Activated CD4-positive, alpha-beta memory T cell treated with anti-CD3 and anti-CD28 coated beads for 36 hours (primary cell): ENCODE results near the gene THAP2. TPM values are rescaled to one million over a fixed set of nuclear protein-coding genes. Genes with fewer than 3 reads are reported as not detected.
A peak's percentile ranks its signal among the peaks of the same experiment; 100 is the strongest.
"Not testable (repeated sequence)": the region's sequence is repeated elsewhere in the genome, so short reads cannot be mapped to it uniquely, and the experiment has no call there.

ENCODE experiments used
- CTCF ChIA-PET: fragments of 350-600 bp; sonication (Branson Sonifier 250); formaldehyde crosslinking; loops from one replicate; lab custom pipeline; 2021; ENCODE audit warnings: antibody characterized with exemption, inconsistent platforms; lab: Charles Lee
- POLR2A ChIA-PET: fragments of 350-600 bp; sonication (Branson Sonifier 250); formaldehyde crosslinking; loops from one replicate; lab custom pipeline; 2021; ENCODE audit warnings: antibody characterized with exemption; lab: Charles Lee
- DNase-seq: peaks from one replicate; pipeline ENCODE4 v3.0.0-alpha.2; 2020
- H3K27ac Mint-ChIP-seq: one replicate; pipeline ENCODE4 v1.8.0; 2021; ENCODE audit warnings: mixed read lengths
- H3K27me3 Mint-ChIP-seq: one replicate; pipeline ENCODE4 v1.8.0; 2021; ENCODE audit warnings: mixed read lengths
- H3K36me3 Mint-ChIP-seq: one replicate; pipeline ENCODE4 v1.8.0; 2021; ENCODE audit warnings: mixed read lengths
- H3K4me1 Mint-ChIP-seq: one replicate; pipeline ENCODE4 v1.8.0; 2021; ENCODE audit warnings: low read depth, mixed read lengths
- H3K4me3 Mint-ChIP-seq: one replicate; pipeline ENCODE4 v1.8.0; 2021; ENCODE audit warnings: mild to moderate bottlenecking, mixed read lengths
- H3K9me3 Mint-ChIP-seq: one replicate; pipeline ENCODE4 v1.8.0; 2021; ENCODE audit warnings: mixed read lengths
- intact Hi-C: fragments of 100-400 bp; cut with micrococcal nuclease; formaldehyde crosslinking; loops from one replicate; pipeline ENCODE4 v1.15.1; 2023
- total RNA-seq, 2 experiments: library from RNA; stranded (reverse); gene quantifications; one replicate each; pipeline ENCODE4 v1.2.3, GENCODE V29; 2021

The THAP2 gene
- total RNA-seq, 2 experiments from 2014 or later: 9.4 to 9.5 TPM

DNA sequence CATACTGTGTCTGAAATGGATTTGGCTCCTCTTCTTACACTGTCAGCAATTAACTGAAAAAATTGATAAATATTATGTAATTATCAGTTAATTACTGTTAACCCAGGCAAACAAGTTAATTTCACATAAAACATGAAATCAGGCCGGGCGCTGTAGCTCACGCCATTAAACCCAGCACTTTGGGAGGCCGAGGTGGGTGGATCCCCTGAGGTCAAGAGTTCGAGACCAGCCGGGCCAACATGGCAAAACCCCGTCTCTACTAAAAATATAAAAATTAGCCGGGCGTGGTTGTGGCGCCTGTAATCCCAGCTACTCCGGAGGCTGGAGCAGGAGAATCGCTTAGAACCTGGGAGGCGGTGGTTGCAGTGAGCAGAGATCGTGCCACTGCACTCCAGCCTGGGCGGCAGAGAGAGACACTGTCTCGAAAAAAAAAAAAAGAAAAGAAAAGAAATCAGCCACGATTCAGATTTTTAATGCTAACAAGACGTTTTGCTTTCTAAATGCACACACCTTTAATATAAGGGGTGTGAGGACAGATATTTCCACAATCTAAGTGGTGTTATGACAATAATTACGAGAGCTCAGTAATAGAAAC lies 21.3 kb downstream of the THAP2 start:
- Mint-ChIP-seq H3K4me3 (peak overlapping the region; percentile 96), H3K27me3 (no peaks in the 10 kb centered on the region), H3K9me3 (no peaks in the 10 kb centered on the region), H3K36me3 (peaks cover 1% of the 10 kb centered on the region), H3K27ac (peak overlapping the region; percentile 92), H3K4me1 (peaks cover 16% of the 10 kb centered on the region)
- DNase-seq: no peak
- CTCF ChIA-PET: interaction anchor here (0.6 to 4.7 kb wide), 8 partner anchors 18 to 192 kb away, joined by 4 to 37 read pairs (median 5); partner anchors contain the start of genes THAP2 and ZFC3H1
- intact Hi-C loops: no loop called here
- POLR2A ChIA-PET: interaction anchor here (1.2 to 4.7 kb wide), 5 partner anchors 21 to 155 kb away, joined by 3 to 132 read pairs (median 4); partner anchors contain the start of genes RAB21, TBC1D15, THAP2 and ZFC3H1

DNA sequence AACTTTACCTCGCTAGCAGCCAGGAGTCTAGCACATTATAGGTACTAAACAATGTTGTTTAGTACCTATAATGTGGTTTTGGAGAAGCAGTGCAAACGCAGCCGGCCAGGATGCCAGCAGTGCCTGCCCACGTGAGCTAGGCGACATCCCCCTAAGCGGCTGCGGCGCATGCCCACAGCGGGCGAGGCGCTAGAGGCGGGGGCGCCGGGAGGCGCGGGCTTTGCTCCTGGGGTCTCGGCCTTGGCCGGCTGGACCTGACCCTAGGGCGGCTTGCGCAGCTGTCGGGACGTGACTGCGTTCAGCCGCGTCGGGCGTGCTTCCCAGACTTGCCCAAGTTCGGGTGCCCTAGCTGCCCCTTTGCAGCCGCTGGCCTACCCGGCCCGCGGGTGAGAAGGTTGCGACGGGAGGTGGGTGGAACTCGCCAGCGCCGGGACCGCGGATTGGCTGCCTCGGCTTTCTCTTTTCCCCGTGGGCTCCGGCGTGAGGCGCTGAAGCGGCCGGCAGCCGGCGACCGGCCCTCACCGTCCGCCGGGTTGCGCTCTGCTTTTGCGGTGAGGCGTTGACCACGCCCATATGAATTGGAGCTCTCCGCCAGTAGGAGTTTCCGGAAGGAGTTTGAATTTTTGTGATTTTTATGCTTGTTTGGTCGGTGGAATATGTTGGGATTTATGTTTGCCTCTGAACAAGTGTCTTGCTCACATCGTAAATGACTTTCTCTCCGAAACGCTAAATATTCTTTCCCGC lies 22.0 kb downstream of the THAP2 start, which contains the start of gene TMEM19:
Gene TMEM19, plus strand, starts transcription at position 169 of the 744 bp plus-strand sequence. CDS start 599 bp downstream, outside the sequence.
- intact Hi-C loops: loop anchor here (1.0 to 2.0 kb wide), 6 partner anchors 22 to 252 kb away; partner anchors contain the start of genes RAB21, THAP2 and TPH2
- H3K4me3 Mint-ChIP-seq: peak within 1 kb of the TSS; percentile 96
- peaks cover 16% of the 10 kb centered on the region for H3K4me1 Mint-ChIP-seq
- peak within 1 kb of the TSS; percentile 92 for H3K27ac Mint-ChIP-seq
- no peaks in the 10 kb centered on the region for H3K27me3 Mint-ChIP-seq
- peaks cover 1% of the 10 kb centered on the region for H3K36me3 Mint-ChIP-seq
- DNase-seq: peak; percentile 87
- ChIA-PET CTCF (interaction anchor here (0.6 to 4.7 kb wide), 13 partner anchors 18 to 192 kb away, joined by 3 to 37 read pairs (median 4); partner anchors contain the start of genes RAB21, THAP2 and ZFC3H1), POLR2A (interaction anchor here (0.9 to 4.7 kb wide), 5 partner anchors 9 to 154 kb away, joined by 3 to 132 read pairs (median 4); partner anchors contain the start of genes RAB21, TBC1D15, THAP2 and ZFC3H1)
- H3K9me3 Mint-ChIP-seq: no peaks in the 10 kb centered on the region

DNA sequence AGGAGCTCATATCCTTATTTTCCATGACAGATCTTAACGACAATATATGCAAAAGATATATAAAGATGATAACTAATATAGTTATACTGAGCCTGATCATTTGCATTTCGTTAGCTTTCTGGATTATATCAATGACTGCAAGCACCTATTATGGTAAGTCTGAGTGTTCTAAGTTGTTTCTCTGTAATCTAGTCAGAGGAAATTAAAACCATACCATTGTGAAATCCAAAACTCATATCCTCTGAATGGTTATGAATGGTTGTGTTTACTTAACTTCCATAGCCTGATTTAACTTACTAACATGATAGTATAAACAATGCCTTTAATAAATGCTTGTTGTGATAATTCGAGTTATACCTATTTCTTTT lies 22.5 kb downstream of the THAP2 start:
- CTCF ChIA-PET: interaction anchor here (0.6 to 4.7 kb wide), 11 partner anchors 17 to 65 kb away, joined by 3 to 37 read pairs (median 5); partner anchors contain the start of genes THAP2 and ZFC3H1
- Mint-ChIP-seq H3K4me3 (peak overlapping the region; percentile 96), H3K4me1 (peaks cover 16% of the 10 kb centered on the region), H3K9me3 (no peaks in the 10 kb centered on the region), H3K36me3 (peaks cover 1% of the 10 kb centered on the region), H3K27me3 (no peaks in the 10 kb centered on the region), H3K27ac (peak overlapping the region; percentile 92)
- POLR2A ChIA-PET: interaction anchor here (0.9 to 4.7 kb wide), 5 partner anchors 10 to 153 kb away, joined by 3 to 132 read pairs (median 4); partner anchors contain the start of genes RAB21, TBC1D15, THAP2 and ZFC3H1
- no peak for DNase-seq
- intact Hi-C loops: loop anchor here (1.0 to 2.0 kb wide), 6 partner anchors 22 to 252 kb away; partner anchors contain the start of genes RAB21, THAP2 and TPH2

DNA sequence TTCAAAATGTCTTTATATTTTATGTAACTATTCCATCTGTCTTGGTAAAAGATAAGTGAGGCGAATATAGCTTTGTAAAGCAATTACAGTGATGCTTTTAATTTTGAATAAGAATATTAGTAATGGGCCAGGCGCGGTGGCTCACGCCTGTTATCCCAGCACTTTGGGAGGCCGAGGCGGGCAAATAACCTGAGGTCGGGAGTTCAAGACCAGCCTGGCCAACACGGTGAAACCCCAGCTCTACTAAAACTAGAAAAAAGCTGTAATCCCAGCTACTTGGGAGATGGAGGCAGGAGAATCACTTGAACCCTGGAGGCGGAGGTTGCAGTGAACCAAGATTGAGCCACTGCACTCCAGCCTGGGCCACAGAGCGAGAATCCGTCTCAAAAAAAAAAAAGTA lies 23.1 kb downstream of the THAP2 start:
- H3K9me3 Mint-ChIP-seq, DNase-seq, H3K36me3 Mint-ChIP-seq, H3K27ac Mint-ChIP-seq, H3K27me3 Mint-ChIP-seq: not testable (repeated sequence)
- Mint-ChIP-seq H3K4me1 (peaks cover 16% of the 10 kb centered on the region), H3K4me3 (peak overlapping the region; percentile 12)
- intact Hi-C loops: loop anchor here (2.0 kb wide), 2 partner anchors 60 to 154 kb away; no protein-coding TSS in a partner anchor
- ChIA-PET CTCF (interaction anchor here (0.7 to 4.7 kb wide), 6 partner anchors 17 to 61 kb away, joined by 3 to 37 read pairs (median 10); partner anchors contain the start of genes THAP2 and ZFC3H1), POLR2A (interaction anchor here (0.7 to 4.7 kb wide), 2 partner anchors 23 to 179 kb away, joined by 4 to 132 read pairs; partner anchors contain the start of genes THAP2 and ZFC3H1)

DNA sequence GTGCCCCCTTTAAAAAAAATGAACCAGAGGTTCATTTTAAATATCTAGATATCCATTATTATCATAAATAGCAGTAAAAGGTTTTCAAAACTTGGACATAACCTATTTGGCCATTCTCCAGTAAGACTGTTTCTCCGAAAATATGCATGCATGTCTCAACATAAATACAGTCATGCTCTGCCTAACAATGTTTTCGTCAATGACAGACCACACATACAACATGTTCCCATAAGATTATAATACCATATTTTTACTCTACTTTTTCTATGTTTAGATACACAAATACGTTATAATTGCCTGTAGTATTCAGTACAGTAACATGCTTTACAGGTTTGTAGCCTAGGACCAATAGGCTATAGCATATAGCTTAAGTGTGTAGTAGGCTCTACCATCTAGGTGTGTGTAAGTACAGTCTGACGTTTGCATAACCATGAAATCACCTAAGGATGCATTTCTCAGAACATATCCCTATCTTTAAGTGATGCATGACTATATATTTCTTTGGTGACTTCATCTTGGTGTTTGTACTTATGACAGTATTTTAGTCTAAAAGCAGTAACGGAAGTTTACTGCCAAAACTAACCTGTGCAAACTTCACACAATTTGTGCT lies 25.0 kb downstream of the THAP2 start:
- intact Hi-C loops: no loop called here
- Mint-ChIP-seq H3K36me3 (peaks cover 1% of the 10 kb centered on the region), H3K9me3 (no peaks in the 10 kb centered on the region), H3K4me3 (no peak overlapping the region), H3K4me1 (peaks cover 16% of the 10 kb centered on the region), H3K27ac (no peak overlapping the region), H3K27me3 (no peaks in the 10 kb centered on the region)
- CTCF ChIA-PET: no interaction called here
- POLR2A ChIA-PET: no interaction called here
- DNase-seq: no peak

DNA sequence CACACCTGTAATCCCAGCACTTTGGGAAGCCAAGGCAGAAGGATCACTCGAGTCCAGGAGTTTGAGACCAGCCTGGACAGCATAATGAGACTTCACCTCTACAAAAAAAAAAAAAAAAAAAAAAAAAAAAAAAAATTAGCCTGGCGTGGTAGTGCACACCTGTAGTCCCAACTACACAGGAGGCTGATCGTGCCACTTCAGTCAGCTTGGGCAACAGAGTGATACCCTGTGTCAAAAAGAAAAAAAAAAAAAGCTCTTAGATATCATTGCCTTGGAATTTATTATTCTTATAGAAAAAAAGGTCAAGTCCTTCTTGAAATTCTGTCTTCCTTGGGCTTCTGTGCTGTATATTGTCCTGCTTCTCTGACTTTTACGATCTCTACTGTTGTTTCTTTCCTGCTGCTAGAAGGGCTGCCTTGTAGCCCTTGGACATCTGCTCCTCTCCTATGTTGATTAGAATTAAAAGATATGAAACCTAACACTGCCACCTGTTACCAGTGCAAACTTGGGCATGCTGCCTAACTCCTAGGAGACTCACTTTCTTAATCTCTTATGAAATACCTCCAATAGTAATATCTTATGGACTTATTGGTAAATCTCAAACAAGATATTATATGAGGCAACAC lies 27.5 kb downstream of the THAP2 start:
- Mint-ChIP-seq H3K27me3 (no peaks in the 10 kb centered on the region), H3K4me3 (no peak overlapping the region), H3K27ac (no peak overlapping the region), H3K4me1 (peaks cover 15% of the 10 kb centered on the region), H3K36me3 (peaks cover 2% of the 10 kb centered on the region), H3K9me3 (no peaks in the 10 kb centered on the region)
- POLR2A ChIA-PET: no interaction called here
- intact Hi-C loops: no loop called here
- CTCF ChIA-PET: interaction anchor here (0.6 kb wide), 1 partner anchor 68 kb away, joined by 3 read pairs; no protein-coding TSS in a partner anchor
- DNase-seq: no peak

DNA sequence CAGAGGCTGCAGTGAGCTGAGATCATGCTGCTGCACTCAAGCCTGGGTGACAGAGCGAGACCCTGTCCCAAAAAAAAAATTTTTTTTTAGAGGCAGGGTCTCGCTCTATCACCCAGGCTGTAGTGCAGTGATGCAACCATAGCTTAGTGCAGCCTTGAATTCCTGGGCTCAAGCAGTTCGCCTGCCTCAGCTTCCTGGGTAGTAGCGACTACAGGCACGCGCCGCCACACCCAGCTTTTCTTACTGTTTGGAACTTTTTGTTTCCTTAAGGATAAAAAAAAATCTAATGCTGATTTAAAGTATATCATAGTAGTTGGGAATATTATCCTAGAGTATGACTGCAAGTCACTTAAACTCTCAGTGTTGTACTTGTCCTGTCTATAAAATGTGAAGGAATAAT lies 29.0 kb downstream of the THAP2 start:
- Mint-ChIP-seq H3K27me3 (no peaks in the 10 kb centered on the region), H3K4me3 (no peak overlapping the region), H3K27ac (no peak overlapping the region), H3K36me3 (peaks cover 5% of the 10 kb centered on the region), H3K9me3 (no peaks in the 10 kb centered on the region), H3K4me1 (peaks cover 8% of the 10 kb centered on the region)
- intact Hi-C loops: no loop called here
- ChIA-PET POLR2A (no interaction called here), CTCF (no interaction called here)
- DNase-seq: no peak

DNA sequence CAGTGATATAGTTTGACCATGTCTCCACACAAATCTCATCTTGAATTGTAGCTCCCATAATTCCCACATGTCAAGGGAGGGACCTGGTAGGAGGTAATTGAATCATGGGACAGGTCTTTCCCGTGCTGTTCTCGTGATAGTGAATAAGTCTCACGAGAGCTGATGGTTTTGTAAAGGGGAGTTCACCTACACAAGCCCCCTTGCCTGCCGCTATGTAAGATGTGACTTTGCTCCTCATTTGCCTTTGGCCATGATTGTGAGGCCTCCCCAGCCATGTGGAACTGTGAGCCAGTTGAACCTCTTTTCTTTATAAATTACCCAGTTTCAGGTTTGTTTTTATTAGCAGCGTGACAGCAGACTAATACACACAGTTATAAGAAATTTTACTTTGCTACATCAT lies 29.6 kb downstream of the THAP2 start:
- H3K27me3 Mint-ChIP-seq, CTCF ChIA-PET, H3K9me3 Mint-ChIP-seq: not testable (repeated sequence)

DNA sequence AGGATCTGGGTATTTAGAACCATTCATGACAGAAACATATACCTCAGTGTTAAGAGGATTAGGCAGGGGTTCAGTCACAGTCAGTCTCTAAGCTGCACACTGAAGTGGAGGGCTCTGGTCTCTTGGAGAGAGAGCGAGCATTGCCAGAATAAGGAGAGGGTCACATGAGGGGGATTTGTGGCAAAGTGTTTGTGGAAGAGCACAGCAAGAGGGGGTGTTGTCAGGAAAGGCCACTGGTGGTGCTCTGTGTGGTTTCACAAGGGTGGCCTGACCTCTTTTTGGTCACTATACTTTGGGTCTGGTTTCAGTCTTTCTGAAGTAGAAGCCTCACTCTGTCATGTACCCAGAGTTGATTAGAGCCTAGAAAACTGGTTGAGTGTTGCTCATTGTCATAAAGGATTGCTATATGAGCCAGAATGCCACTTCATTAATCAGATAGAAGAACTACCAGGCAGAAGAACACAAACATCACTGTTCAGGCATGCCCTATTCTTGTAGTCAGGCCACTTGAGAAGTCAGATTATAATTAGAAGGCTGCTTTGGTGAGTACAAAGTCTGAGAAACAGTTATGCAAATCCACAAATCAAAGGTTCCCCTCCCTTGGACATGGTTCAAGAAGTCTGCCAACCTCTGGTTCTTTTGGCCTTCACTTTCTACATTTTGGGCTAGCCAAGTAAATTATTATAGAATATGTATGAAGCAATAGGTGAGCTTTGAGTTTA lies 30.2 kb downstream of the THAP2 start:
- no peak overlapping the region for H3K4me3 Mint-ChIP-seq
- ChIA-PET CTCF (no interaction called here), POLR2A (no interaction called here)
- H3K27ac Mint-ChIP-seq: no peak overlapping the region
- no peaks in the 10 kb centered on the region for H3K9me3 Mint-ChIP-seq
- H3K27me3 Mint-ChIP-seq: no peaks in the 10 kb centered on the region
- DNase-seq: no peak
- peaks cover 3% of the 10 kb centered on the region for H3K4me1 Mint-ChIP-seq
- intact Hi-C loops: no loop called here
- H3K36me3 Mint-ChIP-seq: peaks cover 10% of the 10 kb centered on the region

More for the DNA sequence above, 29.6 kb downstream of the THAP2 start:
- DNase-seq, H3K4me1 Mint-ChIP-seq, H3K4me3 Mint-ChIP-seq, H3K36me3 Mint-ChIP-seq, POLR2A ChIA-PET, intact Hi-C loops, H3K27ac Mint-ChIP-seq: not testable (repeated sequence)

DNA sequence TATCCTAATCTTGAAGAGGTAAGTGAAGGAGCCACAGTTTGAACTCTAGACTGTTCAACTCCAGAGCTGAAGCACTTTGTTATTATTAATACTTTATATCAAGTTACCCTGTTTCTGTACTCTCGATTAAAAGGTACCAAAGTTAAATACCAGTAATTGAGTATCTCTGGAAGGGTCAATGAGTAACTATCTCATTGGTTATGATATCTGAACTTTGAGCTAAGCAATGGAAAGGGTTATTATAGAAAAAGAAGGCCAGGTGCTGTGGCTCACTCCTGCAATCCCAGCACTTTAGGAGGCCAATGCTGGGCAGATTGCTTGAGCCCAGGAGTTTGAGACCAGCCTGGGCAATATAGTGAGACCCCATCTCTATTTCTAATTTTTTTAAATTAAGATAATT lies 31.7 kb downstream of the THAP2 start:
- CTCF ChIA-PET: no interaction called here
- Mint-ChIP-seq H3K4me1 (no peaks in the 10 kb centered on the region), H3K27me3 (no peaks in the 10 kb centered on the region), H3K27ac (no peak overlapping the region), H3K4me3 (no peak overlapping the region), H3K9me3 (no peaks in the 10 kb centered on the region), H3K36me3 (peaks cover 14% of the 10 kb centered on the region)
- intact Hi-C loops: no loop called here
- DNase-seq: no peak
- POLR2A ChIA-PET: no interaction called here

DNA sequence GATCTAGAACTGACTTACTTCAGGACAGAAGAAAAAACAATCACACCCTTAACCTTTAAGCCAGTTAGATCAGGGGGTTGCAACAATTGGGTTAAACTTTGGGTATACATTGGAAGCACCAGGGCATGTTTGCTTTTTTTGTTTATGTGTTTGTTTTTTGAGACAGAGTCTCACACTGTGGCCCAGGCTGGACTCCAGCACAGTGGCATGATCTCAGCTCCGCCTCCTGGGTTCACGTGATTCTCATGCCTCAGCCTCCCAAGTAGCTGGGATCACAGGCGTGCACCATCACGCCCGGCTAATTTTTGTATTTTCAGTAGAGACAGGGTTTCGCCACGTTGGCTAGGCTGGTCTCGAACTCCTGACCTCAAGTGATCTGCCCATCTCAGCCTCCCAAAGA lies 38.1 kb downstream of the THAP2 start:
- POLR2A ChIA-PET, H3K9me3 Mint-ChIP-seq, DNase-seq, H3K27ac Mint-ChIP-seq, H3K27me3 Mint-ChIP-seq, H3K4me3 Mint-ChIP-seq, intact Hi-C loops, CTCF ChIA-PET, H3K4me1 Mint-ChIP-seq: not testable (repeated sequence)
- peaks cover 14% of the 10 kb centered on the region for H3K36me3 Mint-ChIP-seq
